ENCODE results near the gene FBLN5. TPM values are rescaled to one million over a fixed set of nuclear protein-coding genes. Genes with fewer than 3 reads are reported as not detected.

FBLN5 gene
- 115 and 157 TPM in 2 replicates for total RNA-seq
- polyA plus RNA-seq, result 337 and 359 TPM in 2 replicates

DNA sequence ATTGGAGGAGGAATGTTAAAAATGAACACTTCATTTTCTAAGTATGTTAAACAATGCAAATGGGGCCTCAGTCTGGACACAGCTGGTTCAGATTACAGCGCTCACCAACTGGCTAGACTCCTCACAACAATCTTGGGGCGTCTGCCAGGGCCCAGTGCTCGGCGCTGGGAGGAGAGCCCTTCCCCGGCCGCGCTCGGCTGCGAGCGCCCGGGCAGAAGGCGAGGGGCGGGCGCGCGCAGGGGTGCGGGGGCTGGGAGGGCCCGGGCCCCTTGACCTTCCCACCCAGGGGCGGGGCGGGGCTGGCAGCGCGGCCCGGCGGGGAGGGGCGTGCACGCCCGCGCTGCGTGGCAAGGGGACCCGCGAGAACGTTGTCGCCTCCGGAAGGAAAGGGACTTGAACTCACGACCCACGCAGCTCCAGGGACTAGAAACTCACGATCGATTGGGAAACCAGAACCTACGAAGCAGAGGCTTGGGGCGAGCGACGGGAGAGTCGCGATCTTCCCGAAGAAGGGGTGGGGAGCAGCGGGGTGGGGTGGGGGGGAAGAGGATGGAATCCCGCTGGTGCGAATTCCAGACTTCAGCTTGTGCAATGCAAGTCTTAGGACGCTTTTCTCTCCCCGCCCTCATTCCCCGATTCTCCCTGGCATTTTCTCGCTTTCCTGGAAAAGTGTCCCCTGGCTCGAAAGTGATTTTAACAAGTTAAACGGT, at the start of gene FBLN5:
FBLN5 (minus strand) TSS at position 220 of the 710 bp plus-strand sequence. CDS start 465 bp downstream, outside the sequence.
- WGBS (ENCODE audit: low lambda C conversion rate, missing lambda C conversion rate), result 2% methylated on average over 31 of the region's 54 CpGs
- no peak for TF ChIP-seq EZH2 (IDR thresholded peaks at IDR 0.05; ENCODE audit: borderline replicate concordance)
- TF ChIP-seq CTCF (IDR thresholded peaks at IDR 0.05; ENCODE audit: poor library complexity), result no peak
- TF ChIP-seq EZH2phosphoT487 (IDR thresholded peaks at IDR 0.05; ENCODE audit: low read depth, severe bottlenecking, unreplicated experiment), result no peak
- peak within 1 kb of the TSS; percentile 54 for H2AFZ ChIP-seq

DNA sequence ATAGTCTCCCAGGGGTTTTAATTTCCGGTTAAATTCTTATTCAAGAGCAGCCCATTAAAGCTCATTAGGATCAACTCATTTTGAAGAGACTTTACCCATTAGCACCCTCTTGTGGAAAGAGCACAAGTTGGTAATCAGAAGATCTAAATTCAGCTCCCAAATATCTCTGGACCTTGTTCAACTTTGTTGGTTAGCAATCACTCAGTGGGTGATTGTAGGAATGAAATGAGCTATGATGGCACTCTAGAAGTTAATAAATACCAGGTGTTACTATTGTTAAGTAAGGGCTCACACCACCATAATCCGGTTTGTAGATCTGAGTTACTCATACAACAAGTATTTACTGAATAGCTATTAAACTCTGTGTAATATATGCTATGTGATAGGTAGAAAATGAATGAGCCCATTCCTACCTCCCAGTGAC, 49.5 kb upstream of the FBLN5 start:
- peak; percentile 73 for DNase-seq (ENCODE audit: low spot score)
- no peaks in the 10 kb centered on the region for H3K27me3 ChIP-seq
- no peaks in the 10 kb centered on the region for H3K9me3 ChIP-seq (ENCODE audit: low read depth)
- no peak overlapping the region for H3K4me3 ChIP-seq
- no peaks in the 10 kb centered on the region for H3K9me2 ChIP-seq (replicated peaks; ENCODE audit: insufficient read depth)
- 56% methylated on average over 2 of the region's 2 CpGs for WGBS (ENCODE audit: low lambda C conversion rate, missing lambda C conversion rate)
- no peaks in the 10 kb centered on the region for H3K4me1 ChIP-seq (ENCODE audit: insufficient read depth)
- no peak overlapping the region for H3K4me2 ChIP-seq
- H3K36me3 ChIP-seq (replicated peaks; ENCODE audit: insufficient read depth, low read depth), result no peaks in the 10 kb centered on the region
- TF ChIP-seq CTCF (IDR thresholded peaks at IDR 0.05; ENCODE audit: poor library complexity) (peak; percentile 65), EZH2 (IDR thresholded peaks at IDR 0.05; ENCODE audit: borderline replicate concordance) (no peak)
- no peaks in the 10 kb centered on the region for H4K20me1 ChIP-seq (ENCODE audit: insufficient read depth, poor library complexity, severe bottlenecking)
- H3K79me2 ChIP-seq, result no peaks in the 10 kb centered on the region
- peak overlapping the region; percentile 82 for H3K27ac ChIP-seq
- no peak overlapping the region for H2AFZ ChIP-seq

More for the DNA sequence above, at the start of gene FBLN5:
- Histone ChIP-seq H3K36me3 (replicated peaks; ENCODE audit: insufficient read depth, low read depth) (no peaks in the 10 kb centered on the region), H3K4me2 (peak within 1 kb of the TSS; percentile 90), H3K9me3 (ENCODE audit: low read depth) (no peaks in the 10 kb centered on the region), H3K27ac (peak within 1 kb of the TSS; percentile 79), H4K20me1 (ENCODE audit: insufficient read depth, poor library complexity, severe bottlenecking) (no peaks in the 10 kb centered on the region), H3K9me2 (replicated peaks; ENCODE audit: insufficient read depth) (no peaks in the 10 kb centered on the region), H3K4me1 (ENCODE audit: insufficient read depth) (peaks cover 6% of the 10 kb centered on the region), H3K4me3 (peak within 1 kb of the TSS; percentile 74), H3K79me2 (peaks cover 22% of the 10 kb centered on the region), H3K27me3 (no peaks in the 10 kb centered on the region)
- DNase-seq (ENCODE audit: low spot score), result peak; percentile 73

DNA sequence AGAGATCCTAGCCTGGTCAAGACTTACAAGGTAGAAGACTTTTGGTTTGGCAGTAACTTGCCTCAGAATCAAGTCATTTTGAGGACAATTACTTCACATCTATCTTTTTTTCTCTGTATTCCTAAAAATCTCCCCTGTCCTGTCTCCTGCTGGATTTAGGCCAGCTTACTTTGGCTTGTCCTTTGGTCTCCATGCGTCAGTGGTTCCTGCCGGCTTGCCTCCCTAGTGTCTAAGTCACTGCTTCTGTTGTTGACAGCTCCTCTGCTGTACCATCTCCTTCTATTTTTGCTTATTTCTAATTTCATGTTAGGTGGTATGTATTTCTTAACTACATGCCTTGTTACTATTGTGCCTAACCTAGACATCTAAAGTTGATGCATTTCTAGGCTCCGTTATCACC, 39.7 kb upstream of the FBLN5 start:
- Histone ChIP-seq H4K20me1 (ENCODE audit: insufficient read depth, poor library complexity, severe bottlenecking) (no peaks in the 10 kb centered on the region), H3K9me3 (ENCODE audit: low read depth) (no peaks in the 10 kb centered on the region), H3K4me1 (ENCODE audit: insufficient read depth) (no peaks in the 10 kb centered on the region), H3K9me2 (replicated peaks; ENCODE audit: insufficient read depth) (no peaks in the 10 kb centered on the region), H3K27me3 (no peaks in the 10 kb centered on the region), H3K36me3 (replicated peaks; ENCODE audit: insufficient read depth, low read depth) (peaks cover 3% of the 10 kb centered on the region), H3K27ac (no peak overlapping the region), H3K79me2 (peaks cover 12% of the 10 kb centered on the region), H2AFZ (no peak overlapping the region), H3K4me2 (no peak overlapping the region), H3K4me3 (no peak overlapping the region)
- TF ChIP-seq EZH2 (IDR thresholded peaks at IDR 0.05; ENCODE audit: borderline replicate concordance) (no peak), EZH2phosphoT487 (IDR thresholded peaks at IDR 0.05; ENCODE audit: low read depth, severe bottlenecking, unreplicated experiment) (no peak), CTCF (IDR thresholded peaks at IDR 0.05; ENCODE audit: poor library complexity) (no peak)
- DNase-seq (ENCODE audit: low spot score), result no peak
- WGBS (ENCODE audit: low lambda C conversion rate, missing lambda C conversion rate), result 100% methylated on average over 3 of the region's 3 CpGs

Measured in hepatocyte (in vitro differentiated cells).